Body of pancreas (tissue), 4 donors: ENCODE results near the gene TBX10.

ENCODE experiments used
- POLR2A ChIP-seq, 3 donors: fragments of 450-650 bp; IDR thresholded peaks; one replicate each; pipeline ENCODE4 v1.6.1; 2016; ENCODE audit warnings: antibody characterized with exemption in 3 of 3, mild to moderate bottlenecking in 2 of 3
- TF ChIP-seq, protein P1 (sequence below), 7 experiments: fragments of 450-650 bp in 4 of 7; fragments of 200-600 bp in 3 of 7; sonication (generic) in 3 of 7; IDR thresholded peaks; one replicate each; pipeline ENCODE4 v1.5.1; 2016 to 2019; ENCODE audit warnings: antibody characterized with exemption in 7 of 7

GRCh38 chr11:67634366-67635230, 5.0 kb downstream of the TBX10 start:
- TF ChIP-seq POLR2A (IDR thresholded peaks at IDR 0.05) = no peak
- TF ChIP-seq, protein P1, sequence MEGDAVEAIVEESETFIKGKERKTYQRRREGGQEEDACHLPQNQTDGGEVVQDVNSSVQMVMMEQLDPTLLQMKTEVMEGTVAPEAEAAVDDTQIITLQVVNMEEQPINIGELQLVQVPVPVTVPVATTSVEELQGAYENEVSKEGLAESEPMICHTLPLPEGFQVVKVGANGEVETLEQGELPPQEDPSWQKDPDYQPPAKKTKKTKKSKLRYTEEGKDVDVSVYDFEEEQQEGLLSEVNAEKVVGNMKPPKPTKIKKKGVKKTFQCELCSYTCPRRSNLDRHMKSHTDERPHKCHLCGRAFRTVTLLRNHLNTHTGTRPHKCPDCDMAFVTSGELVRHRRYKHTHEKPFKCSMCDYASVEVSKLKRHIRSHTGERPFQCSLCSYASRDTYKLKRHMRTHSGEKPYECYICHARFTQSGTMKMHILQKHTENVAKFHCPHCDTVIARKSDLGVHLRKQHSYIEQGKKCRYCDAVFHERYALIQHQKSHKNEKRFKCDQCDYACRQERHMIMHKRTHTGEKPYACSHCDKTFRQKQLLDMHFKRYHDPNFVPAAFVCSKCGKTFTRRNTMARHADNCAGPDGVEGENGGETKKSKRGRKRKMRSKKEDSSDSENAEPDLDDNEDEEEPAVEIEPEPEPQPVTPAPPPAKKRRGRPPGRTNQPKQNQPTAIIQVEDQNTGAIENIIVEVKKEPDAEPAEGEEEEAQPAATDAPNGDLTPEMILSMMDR (IDR thresholded peaks at IDR 0.05) = no peak
